HG03039 (cell line): ENCODE results near the gene GOSR1.
"Not testable (repeated sequence)": the region's sequence is repeated elsewhere in the genome, so short reads cannot be mapped to it uniquely, and the experiment has no call there.

Source experiments
- ATAC-seq: cut with Tn5 transposase; IDR thresholded peaks from one replicate; pipeline ENCODE4 v1.9.1; 2021; ENCODE audit warnings: mild to moderate bottlenecking, moderate library complexity; ENCODE audit not compliant: unreplicated experiment

GOSR1 gene

GRCh38 chr17:30573603-30574175 lies 96.5 kb downstream of the GOSR1 start:
- ATAC-seq, result no peak

- not testable (repeated sequence) for ATAC-seq
Measured at GRCh38 chr17:30574309-30574708, 97.1 kb downstream of the GOSR1 start.

GRCh38 chr17:30574806-30575205 lies 97.6 kb downstream of the GOSR1 start:
- ATAC-seq, result not testable (repeated sequence)

GRCh38 chr17:30575648-30576325 lies 98.6 kb downstream of the GOSR1 start:
- not testable (repeated sequence) for ATAC-seq

GRCh38 chr17:30576326-30576861 lies 99.2 kb downstream of the GOSR1 start:
- ATAC-seq, result no peak
